Right renal cortex interstitium (tissue), 3 donors: Measurements from ENCODE around the gene ADRA2C. TPM values are rescaled to one million over a fixed set of nuclear protein-coding genes. Genes with fewer than 3 reads are reported as not detected.

Source experiments
- DNase-seq, 3 donors: peaks; one replicate each; pipeline ENCODE4 v3.0.0-alpha.2; 2013; ENCODE audit warnings: low read depth in 3 of 3, low spot score in 2 of 3
- polyA plus RNA-seq, 3 donors: library from polyadenylated mRNA; unstranded; fragments of 120-200 nt; gene quantifications; one replicate each; pipeline ENCODE4 v1.2.1, GENCODE V29; 2013; ENCODE audit not compliant: insufficient read length in 3 of 3

ADRA2C gene
- polyA plus RNA-seq, result 10 to 100 TPM in 1 of 3 donors, 1 to 10 TPM in 2; 5.1 to 12.6 (median 8.1) TPM

DNA sequence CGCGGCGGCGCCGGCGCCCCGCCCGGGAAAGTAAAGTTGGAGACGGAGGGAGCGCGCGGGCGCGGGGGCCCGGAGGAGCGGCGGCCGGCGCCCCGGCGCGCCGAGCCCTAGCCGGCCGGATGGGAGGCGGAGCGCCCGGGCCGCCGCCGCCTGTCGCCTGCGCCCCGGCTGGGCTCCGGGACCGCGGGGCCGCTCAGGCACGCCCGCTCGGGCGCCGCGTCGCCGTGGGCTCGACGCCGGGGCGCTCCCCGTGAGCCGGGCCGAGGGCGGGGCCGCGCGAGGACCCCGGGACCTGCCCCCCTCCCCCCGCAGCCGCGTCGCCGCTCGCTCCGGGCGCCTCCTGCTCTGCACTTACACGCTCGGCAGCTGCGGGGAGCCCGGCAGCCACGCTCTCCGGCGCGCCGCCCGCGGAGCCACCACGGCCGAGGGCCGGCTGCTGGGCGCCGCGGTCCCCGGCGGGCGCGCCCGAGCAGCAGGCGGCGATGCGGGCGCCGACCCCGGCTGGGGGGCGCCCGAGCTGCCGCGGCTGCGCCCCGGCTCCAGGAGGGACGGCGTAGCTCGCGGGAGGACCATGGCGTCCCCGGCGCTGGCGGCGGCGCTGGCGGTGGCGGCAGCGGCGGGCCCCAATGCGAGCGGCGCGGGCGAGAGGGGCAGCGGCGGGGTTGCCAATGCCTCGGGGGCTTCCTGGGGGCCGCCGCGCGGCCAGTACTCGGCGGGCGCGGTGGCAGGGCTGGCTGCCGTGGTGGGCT is at the start of gene ADRA2C:
ADRA2C (plus strand) TSS at position 350 of the 749 bp plus-strand sequence; CDS start at position 572, 222 bp downstream.
- DNase-seq, result no peak

DNA sequence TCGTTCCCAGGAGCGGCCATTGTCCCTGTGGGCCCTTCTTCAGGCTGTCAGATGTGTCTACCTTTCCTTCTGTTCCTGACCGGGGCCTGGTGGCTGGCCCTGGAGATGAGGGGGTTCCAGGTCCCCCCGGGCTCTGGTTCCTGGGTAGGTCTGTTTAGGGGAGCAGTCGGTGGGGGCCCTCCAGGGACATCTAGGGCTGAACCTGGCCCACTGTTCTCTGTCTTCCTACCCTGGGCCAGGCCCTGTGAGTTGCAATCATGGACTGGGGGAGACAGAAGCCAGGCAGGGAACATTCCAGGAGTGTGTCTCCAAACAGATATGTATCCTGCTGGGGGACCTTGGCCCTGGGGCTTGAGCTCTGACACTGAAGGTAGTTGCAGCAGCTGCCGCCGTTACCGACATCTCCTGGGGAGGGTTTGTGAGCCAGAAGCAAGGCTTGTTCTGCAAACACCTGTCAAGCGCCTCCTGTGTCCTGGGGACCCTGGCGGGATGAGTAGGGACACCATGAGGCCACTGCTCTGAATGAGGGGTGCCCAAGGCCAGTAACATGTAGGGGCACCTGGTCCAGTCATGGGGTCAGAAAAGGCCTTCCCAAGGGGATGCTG is 49.5 kb upstream of the ADRA2C start:
- no peak for DNase-seq

DNA sequence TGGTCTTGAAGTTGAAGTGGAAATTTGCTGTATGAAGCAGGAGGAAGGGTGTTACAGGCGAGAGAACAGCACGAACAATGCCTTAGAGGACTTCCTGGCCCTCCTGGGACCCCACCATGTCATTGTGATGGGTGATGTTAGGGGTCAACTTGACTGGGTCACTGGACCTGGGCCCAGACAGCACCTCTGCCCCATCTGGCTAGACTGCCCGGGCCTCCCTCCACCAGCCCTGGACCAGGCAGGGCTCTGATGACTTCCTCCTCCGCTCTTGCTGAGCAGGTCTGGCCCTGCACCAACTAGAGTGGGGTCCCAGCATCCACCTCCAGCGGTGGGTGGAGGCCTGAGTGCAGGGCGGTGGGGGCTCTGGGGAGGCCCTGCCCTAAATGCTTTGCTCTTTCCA is 48.9 kb upstream of the ADRA2C start:
- no peak for DNase-seq

DNA sequence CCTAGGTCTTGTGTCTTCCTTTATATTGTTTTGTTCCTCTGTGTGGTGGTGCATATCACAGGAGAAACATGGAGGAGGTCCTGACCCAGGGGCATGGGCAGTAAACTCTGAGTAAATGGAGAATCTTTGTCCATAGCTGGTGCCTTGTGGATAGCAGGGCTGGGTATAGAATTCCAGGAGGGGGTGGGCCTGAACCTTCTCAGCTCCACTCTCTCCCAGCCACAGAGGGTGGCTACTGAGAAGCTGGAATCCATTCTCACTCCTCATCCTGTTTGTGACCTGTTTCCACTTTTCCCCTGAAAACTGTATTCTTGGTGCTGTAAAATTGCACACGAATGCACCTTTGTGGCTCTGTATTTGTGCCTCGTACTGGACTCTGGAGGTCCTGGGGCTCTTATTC is 47.7 kb upstream of the ADRA2C start:
- DNase-seq, result no peak

DNA sequence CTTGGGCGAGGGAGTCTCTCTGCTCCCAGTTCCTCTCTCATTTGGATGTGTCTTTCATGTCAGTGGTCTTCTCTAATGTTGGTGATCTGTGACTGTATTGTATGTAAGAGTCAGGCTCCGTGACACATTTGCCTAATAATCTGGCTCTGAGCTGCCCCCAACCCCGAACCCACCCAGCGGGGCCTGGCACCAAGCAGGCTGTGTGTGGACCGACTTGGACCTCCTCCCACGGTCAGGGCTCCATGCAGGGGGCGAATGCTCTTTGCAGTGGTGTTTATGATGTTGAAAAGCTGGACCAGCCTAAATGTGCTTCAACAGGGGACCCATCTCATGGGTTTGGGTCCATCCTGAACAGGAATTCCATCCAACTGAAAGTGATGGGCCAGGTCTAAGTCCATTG is 47.0 kb upstream of the ADRA2C start:
- no peak for DNase-seq

DNA sequence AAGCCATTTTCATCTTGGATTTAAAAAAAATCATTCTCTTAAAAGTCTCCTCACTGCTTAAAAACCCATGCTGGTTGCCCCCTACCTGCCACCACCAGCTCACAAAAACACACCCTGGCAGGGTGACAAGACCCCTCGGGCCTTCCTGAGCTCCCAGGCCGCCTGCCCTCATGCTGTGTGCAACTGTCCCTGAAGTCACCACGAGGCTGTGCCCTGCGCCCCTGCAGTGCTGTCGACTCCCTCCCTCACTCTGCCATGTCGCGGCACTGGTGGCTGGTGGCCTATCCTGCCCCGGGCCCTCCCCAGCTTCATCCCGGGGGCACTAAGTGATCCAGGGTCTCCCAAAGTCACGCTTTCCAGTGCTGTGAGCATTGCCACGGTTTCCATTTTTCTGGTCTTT is 46.3 kb upstream of the ADRA2C start:
- no peak for DNase-seq

DNA sequence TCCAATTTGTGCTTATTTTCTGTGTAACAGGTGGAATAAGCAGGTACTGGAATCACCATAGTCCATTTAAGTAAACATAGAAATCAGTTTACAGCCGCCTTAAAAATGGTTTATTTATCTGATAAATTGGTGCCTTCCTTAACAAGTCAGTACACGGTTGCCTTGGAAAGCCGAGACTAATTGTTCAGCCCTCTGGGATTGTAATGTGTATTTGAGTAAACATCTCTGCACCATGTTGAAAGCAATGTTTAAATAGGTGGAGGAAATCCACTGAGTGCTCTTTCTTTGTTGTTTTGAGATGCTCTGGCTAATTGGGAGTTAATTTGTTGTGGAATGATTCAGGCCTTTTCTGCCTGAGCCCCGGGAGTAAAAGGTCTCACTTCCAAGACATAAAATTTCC is 45.7 kb upstream of the ADRA2C start:
- no peak for DNase-seq

DNA sequence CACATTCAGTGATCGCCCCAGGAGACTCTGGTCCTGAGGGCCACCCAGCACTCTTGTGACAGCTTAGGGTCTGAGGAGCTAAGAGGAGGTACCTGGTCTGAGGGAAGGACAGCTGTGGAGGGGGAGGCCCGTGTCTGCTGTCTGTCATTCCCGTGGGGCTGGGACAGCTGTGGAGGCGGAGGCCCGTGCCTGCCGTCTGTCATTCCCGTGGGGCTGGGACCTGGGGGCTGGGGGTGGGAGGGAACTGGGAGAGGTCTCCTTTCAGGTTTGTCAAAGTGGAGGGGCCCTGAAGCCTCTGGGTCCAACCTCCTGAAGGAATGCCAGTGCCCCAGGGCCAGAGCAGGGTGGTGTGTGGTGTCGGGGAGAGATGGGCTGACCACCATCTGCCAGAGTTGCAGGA is 45.0 kb upstream of the ADRA2C start:
- no peak for DNase-seq

DNA sequence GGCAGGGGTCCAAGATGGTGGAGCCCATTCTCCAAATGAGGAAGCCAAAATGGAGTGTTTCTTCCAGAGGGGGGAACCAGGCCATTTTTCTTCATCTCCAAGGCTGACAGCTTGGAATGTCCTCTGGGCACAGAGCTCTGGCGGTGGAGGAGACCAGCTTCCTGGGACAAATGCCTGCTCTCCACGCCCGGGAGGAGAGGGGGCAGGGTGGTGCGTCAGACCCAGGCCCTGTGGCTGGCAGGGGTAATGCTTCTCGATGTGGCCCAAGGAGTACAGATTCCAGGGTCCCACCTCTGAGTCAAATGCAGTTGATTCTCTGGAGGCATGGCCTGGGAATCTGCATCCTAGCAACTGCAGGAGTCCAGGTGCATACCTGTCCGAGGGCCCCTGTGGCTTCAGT is 44.6 kb upstream of the ADRA2C start:
- no peak for DNase-seq

DNA sequence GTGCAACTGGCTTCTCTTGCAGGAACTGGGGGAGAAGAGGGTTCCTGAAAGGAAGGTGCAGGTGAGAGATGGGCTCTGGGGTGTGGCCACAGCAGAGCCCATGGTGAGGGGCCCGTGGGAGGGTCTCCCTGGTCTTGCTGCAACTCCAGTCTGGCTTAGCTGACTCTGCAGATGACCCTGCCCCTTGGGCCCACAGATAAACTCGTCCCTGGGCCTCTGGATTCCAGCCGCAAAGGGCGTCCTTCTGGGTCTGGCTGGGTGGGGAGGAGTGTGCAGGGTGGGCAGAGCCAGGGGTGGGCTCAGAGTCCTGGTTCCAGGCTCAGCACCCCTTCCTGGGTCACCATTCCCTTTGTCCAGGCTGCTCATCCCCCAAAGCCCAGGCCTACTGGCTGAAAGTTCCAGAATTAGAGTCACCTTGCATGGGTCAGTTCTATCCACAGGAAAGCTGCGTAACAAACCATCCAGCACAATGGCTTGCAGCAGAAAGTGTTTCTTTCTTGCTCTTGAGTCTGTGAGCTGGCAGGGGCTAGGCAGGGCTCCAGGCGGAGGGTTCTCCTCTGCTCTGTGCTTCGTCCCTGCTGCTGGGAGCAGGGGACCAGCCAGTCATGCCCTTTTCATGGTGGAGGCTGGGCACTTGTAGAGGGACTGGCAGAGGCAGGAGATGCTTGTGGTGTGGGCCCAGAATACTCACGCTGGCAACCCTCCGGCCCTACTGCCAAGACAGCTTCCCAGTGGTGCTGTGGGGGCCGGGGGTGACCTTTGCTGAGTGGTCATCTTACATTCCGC is 43.5 kb upstream of the ADRA2C start:
- no peak for DNase-seq

DNA sequence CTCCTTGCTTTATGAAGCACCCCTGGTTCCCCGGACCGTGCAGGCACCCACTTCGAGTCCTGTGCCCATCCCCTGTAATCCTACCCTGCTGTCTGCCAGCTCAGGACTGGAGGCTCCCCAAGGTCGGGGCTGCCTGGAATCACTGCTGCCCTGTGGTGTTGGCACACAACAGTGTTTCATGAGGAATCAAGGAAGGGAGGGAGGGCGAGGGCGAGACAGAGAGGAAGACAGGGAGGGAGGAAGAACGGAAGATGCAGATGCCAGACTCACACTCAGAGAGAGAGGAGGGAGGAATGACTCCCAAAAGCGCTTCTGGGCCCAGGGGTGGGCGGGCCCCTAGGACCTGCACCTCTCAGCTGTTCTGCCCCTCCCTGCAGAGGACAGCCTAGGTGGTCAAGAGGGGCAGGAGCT is 42.9 kb upstream of the ADRA2C start:
- DNase-seq, result no peak

DNA sequence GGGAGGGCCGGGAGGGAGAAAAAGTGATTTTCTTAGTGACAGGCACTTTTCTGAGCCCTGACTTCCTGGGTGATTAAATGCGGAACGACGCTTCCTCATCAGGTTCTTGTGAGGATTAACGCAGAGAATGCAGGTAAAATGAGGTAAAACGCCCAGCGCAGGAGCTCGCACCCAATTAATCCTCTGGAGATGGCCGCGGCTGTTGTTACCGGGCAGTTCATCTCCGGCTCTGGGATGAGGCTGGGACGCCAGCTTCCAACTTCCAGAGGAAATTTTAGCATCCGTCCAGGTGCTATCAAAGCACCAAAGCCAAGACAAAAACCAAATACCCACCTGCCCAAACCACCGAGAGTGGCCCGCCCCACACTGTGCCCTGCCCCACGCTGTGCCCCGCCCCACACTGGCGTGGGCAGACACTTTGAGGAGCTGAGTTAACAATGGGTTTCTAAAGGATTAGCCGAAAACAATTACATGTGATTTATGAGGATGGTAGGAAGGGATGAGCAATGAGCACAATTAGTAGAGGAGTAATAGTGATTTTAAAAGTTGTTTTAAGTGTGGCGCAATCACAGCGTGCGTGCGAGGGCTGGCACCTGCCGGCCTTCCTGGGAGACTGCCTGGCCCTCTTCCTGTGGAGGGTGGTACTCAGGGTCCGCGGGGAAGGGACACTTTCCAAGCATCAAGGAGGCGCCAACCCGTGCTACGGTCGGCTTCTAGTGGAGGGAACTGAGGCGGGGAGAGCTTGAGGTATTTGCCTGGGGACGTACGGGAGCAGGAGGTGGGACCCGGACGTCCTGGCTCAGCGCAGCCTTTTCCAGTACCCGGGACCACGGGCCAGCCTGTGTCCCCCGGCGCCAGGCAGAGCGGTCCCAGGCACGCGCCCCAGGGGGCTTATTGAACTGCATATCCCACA is 41.6 kb upstream of the ADRA2C start:
- no peak for DNase-seq

DNA sequence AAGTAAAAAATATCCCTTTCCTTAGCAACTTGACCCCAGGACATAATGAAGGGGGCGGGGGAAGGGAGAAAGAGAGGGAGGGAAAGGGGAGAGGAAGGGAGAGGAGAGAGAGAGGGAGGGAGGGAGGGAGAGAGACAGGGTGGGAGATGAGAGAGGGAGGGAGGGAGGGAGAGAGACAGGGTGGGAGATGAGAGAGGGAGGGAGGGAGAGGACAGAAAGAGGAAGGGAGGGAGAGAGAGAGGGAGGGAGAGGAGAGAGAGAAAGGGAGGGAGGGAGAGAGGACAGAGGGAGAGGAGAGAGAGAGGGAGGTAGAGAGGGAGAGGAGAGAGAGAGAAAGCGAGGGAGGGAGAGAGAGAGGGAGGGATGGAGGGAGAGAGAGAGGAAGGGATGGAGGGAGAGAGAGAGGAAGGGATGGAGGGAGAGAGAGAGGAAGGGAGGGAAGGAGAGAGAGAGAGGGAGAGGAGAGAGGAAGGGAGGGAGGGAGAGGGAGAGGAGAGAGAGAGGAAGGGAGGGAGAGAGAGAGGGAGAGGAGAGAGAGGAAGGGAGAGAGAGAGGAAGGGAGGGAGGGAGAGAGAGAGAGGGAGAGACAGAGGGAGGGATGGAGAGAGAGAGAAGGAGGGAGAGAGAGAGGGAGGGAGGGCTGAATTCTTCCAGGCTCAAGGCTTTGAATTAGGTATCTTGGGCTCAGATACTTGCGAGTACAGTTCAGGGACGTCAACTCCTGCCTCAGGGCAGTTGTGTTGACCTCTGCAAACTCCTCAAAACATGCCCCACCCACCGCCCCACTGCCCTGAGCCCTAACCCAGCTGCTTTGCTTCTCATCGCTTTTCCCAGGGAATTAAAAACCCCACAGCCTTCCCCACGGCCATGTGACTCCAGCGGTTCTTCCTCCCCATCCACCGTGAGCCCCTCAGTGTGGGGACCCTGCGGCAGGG is 40.0 kb upstream of the ADRA2C start:
- no peak for DNase-seq

DNA sequence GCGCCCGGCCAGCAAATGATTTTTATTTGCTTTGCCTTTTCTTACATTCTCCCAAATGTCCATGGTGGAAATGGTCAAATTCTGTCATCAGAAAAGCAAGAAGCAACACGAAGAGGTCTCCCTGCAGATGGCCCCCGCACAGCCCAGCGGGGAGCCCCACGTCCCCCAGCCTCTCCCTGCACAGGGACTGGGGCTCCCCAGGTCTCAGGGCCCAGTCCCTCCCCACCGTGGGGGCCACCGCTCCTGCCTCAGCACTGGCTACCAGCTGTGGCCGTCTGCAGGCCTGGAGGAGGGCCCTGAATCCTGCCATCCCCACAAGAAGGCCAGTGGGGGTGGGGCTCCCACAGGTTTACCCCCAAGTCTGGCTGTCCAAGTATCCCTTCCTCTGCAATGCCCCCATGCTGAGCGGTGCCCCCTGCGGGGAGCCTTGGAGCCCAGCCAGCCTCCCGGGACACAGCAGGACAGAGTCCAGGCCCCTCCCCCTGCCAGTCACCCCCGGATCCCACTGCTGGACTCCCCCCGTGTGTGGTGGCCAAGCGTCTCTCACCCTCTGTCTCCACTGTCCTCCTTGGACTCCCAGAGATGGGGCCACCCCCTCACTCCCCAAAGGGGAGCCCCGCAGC is 38.2 kb upstream of the ADRA2C start:
- DNase-seq, result no peak

DNA sequence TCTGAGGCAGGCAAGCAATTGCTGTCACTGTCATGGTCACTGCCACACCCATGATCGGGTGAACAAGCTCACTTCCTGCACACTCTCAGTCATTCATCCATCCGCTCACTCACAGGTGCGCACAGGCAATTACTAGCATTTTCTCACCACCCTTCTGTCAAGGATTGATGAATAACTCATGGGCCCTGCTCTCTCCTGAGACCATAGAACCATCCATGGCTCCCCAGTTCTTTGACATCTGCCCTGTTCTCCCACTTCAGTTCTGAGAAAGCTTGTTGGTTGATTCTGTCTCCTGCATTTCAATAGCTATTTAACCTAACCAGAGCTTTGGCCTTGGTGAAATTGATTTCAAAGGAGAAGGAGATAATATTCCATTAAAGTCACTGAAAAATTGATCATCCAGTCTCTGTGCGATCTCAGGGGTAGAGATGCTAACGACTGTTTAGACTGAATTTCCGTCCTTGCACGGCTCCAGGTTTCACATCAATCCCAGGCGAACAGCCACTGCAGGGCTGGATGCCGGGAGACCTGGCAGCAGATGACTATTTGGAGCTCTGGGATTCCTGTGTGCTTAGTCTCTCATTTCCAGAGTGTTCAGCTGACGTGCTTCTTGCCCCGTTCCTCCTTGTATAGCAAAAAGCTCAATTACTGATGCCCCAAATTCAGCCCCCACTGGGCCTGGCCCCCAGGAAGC is 36.9 kb upstream of the ADRA2C start:
- no peak for DNase-seq

DNA sequence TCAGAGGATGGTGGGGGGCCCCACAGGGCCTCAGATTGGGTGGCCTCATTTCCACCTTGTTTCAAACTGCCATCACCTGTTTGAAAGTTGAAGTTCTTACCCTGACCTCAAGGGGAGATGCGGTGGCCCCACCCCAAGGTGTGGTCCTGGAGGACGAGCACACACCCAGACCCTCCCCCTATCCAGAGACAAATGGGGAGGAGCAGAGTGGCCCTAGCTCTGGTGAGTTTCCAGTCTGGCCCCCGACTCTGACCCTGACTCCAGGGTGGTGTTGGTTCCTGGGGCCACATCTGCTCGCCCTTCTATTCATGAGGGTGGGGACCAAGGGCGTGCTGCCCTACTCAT is 36.3 kb upstream of the ADRA2C start:
- no peak for DNase-seq

DNA sequence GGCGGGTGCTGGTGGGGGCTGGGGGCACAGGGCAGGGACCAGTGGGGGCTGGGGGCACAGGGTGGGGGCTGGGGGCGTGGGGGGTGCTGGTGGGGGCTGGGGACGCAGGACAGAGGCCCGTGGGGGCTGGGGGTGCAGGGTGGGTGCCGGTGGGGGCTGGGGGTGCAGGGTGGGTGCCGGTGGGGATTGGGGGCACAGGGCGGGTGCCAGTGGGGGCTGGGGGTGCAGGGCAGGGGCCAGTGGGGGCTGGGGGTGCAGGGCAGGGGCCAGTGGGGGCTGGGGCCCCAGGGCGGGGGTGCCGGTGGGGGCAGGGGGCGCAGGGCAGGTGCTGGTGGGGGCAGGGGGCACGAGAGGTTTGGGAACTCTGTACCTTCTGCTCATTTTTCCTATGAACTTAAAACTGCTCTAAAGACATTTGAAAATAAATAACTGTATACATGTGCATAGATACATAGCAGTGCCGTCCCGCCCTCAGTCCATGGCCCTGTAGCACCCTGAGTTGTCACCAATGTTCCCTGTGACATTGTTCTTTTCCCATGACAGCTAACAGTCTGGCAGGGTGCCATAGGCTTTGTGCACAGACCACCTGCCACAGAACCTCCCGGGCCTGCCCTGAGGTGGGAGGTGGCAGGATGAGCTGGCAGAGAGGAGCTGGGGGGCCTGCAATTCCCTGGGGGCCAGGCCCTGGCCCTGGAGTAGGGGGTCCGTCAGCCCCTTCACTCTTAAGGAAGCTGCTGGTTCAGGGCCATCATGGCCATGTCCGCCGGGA is 35.6 kb upstream of the ADRA2C start:
- no peak for DNase-seq
